NCI-H2196 treated with DMSO at 0.1 percent for 48 hours (cell line): Measurements from ENCODE around the gene SNX1.

Experiments used
- DNase-seq: peaks from one replicate; lab custom pipeline; 2025; ENCODE audit not compliant: unreplicated experiment; lab: John Stamatoyannopoulos, UW

The SNX1 gene

DNA sequence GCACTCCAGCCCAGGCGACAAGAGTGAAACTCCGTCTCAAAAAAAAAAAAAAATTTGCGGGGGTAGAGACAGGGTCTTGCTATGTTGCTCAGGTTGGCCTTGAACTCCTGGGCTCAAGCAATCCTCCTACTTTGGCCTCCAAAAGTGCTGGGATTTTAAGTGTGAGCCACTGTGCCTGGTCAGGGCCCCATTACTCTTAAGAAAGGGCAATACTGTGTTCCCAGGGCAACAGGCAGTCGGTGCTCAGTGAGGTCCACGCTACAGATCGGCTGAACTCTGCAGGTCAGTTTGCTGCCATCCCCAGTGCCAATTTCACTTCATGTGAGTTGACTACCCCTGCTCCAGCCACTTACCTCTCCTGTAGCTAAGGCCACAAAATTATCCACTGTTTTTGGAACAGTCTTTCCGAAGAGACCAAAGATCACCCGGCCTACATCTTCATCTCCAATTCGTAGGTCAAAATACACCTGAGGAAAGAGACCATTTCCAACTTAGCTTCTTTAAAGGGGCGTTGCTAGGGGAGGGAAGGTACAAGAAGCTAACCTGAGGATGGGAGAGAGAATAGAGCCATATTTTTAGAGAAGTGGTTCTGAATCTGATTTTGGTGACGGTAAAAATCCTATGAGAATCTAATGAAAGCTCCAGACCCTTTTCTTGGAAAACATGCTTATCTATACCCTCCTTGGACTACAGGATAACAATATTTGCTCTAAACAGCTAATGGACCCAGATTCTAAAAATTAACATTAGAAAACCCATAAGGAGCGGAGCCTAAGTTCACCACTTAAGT is 66.1 kb downstream of the SNX1 start:
- DNase-seq: no peak

- DNase-seq: no peak
Observed at GRCh38 chr15:64162478-64162868, 66.7 kb downstream of the SNX1 start.

- DNase-seq: peak; percentile 80
Observed at GRCh38 chr15:64162869-64163658, 67.3 kb downstream of the SNX1 start, which contains the start of gene PPIB. TSS of gene PPIB (minus strand) at chr15:64163022. CDS start at chr15:64162986, 36 bp downstream.

DNA sequence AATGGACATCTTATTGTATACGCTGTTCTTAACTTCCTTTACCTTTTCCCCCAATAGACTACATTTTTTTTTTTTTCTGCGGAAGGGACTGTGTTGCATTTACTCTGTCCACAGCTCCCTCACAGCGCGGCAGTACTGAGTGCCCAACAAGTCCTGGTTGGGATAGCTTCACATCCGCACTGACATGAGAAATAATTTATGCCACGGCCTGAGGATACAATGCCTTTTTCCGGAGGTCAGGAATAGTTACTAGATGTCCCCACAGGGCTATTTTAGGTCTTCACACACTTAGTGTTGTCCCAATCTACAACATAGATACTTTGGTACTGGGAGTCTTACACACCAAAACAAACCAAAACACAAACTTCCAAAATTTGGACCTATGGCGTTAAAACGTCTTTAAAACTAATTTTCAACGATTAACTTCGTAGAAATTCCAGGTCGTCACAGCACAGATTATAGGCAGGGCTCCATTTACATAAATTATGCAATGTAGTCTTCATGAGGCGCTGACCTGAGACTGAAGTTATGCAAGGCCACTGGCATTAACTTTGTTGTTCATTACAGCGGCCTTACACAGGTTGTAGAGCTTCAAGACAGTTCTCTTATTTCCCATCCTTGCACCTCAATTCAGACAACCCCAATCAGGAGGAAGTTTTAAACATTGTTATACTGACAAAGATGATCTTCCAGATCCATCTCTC is 68.0 kb downstream of the SNX1 start:
- no peak for DNase-seq

DNA sequence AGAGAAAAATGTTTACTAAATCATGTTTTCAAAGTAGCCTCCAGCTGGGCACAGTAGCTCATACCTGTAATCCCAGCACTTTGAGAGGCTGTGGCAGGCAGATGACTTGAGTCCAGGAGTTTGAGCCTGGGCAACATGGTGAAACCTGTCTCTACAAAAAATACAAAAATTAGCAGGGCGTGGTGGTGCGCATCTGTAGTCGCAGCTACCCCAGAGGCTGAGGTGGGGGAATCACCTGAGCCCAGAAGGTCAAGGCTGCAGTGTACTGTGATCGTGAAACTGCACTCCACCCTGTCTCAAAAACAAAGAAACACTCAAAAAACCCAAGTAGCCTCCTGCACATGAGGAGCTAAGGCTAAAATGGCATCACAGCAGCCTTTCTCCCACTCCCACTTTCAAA is 68.7 kb downstream of the SNX1 start:
- no peak for DNase-seq

DNA sequence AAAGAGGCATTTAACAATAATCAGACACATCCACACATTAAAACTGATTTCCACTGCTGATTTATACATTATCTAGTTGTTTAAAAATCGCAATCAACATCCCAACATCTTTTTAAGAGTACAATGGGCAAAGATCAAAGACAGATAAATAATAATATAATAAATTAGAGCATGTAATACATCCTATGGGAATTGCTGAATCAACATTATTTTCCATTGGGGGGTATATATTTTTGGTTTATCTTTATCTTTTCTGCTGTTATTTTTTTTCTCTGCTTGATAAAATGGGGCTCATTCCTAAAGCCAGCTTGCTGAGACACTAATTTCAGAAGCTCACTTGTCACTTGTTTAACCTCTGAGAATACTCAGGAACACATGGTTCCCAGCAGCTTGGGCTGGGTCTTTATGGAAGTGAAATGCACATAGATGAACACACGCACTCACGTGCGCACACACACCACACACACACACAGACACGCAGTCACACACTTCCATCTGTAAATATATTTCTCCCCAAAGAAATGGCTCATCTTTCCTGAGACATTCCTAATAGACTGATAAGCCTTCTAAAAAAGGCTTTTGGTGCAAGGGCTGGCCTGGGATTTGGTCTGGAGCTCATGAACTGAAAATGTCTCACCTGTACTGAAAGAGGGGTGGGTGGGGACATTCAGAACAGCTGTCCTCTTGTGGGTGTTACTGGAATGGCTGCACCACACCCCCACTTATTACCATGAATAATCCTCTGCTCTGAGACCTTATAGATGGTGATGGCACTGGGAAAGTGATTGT is 70.5 kb downstream of the SNX1 start:
- DNase-seq: no peak

GRCh38 chr15:64180235-64180824 is 84.5 kb downstream of the SNX1 start:
- DNase-seq: no peak

DNA sequence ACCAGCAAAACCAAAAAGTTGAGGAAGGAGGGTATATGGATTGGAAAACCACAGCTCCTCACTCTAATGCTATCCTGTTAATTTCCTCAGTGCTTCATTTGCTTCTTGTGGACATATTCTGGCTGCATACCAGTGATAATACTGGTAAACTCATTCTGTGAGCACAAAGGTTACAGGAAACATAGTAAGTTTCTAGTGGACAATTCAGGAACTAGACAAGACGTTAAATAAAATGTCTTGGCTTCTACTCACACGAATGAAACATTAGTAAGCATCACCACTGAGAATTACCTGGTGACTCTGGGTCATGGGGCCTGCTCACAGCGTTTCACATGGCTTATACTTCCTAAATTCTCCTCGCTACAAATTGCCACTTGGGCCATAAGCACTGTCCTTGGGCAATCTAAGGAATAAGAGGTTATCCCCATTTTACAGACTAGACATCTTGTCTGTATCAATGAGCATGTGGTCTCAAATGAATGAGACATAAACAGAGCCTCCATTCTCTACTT is 87.1 kb downstream of the SNX1 start:
- DNase-seq: no peak

GRCh38 chr15:64185146-64185911 is 89.5 kb downstream of the SNX1 start:
- DNase-seq: no peak

- no peak for DNase-seq
Observed at GRCh38 chr15:64187396-64188191, 91.8 kb downstream of the SNX1 start.
